Adipose tissue (tissue), 3 donors: ENCODE results near the gene TWNK. TPM values are rescaled to one million over a fixed set of nuclear protein-coding genes. Genes with fewer than 3 reads are reported as not detected.

Source experiments
- H3K27ac ChIP-seq: one replicate; pipeline ENCODE4 v1.5.1; 2013; ENCODE audit warnings: low read depth, low read length
- WGBS, 3 donors: extraction: QIAGEN DNeasy Blood & Tissue Kit; methylation state at CpG; one replicate each; pipeline ENCODE4 v1.1.7; 2013; 5-methylcytosine and 5-hydroxymethylcytosine counted together
- polyA plus RNA-seq, 3 donors: library from polyadenylated mRNA; stranded (reverse); fragments of 200-250 nt; gene quantifications; one replicate each; pipeline ENCODE4 v1.2.3, GENCODE V29; 2013
- donor health status: healthy with polysubstance abuse.
- donor health status: Bipolar disorder and iron deficiency.
- donor health status: healthy.

Gene TWNK
- 1 to 10 TPM; 3.7 to 9.0 (median 4.9) TPM for polyA plus RNA-seq

DNA sequence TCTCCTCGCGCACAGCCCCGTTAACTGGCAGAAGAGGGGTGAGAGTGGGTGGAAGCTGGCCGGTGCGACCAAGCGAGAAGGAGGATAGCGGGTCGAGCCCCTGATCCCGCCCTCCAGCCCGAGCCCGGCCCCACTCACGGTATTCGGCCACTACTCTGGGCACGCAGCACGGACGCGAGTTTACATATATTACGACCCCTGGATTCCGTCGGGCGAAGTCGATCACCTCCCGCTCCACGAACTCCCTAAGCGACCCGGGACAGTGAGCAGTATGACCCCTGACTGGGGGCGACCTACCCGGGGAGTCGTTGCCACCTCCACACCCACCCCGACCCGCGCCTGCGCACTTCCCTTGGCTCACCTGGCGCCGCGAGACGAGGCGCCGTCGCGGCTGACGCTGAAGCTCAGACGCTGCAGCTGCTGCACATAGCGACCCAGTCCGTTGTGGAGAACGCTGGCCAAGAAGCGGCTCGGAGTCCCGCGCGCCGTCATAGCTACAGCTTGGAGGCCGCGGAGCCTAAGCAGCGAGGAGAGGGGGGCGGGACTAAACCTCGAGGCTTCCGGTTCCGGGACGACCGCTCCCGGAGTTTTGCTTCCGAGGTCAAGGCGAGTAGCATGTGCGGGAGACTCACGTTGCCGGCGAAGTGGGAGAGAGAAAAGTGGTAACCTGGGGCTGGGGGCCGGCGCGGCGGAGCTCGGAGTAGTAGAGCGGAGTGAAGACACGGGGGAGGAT, at the start of gene TWNK, which contains the start of gene MRPL43:
TSS of gene TWNK (plus strand) at position 592 of the 733 bp plus-strand sequence. CDS start 668 bp downstream, outside the sequence.
TSS of gene MRPL43 (minus strand) at position 546 of the 733 bp plus-strand sequence. CDS start at position 492, 54 bp downstream.
- WGBS, 3 donors: 1% methylated on average over 75 of the region's 75 CpGs
- no peak within 1 kb of the TSS for H3K27ac ChIP-seq

DNA sequence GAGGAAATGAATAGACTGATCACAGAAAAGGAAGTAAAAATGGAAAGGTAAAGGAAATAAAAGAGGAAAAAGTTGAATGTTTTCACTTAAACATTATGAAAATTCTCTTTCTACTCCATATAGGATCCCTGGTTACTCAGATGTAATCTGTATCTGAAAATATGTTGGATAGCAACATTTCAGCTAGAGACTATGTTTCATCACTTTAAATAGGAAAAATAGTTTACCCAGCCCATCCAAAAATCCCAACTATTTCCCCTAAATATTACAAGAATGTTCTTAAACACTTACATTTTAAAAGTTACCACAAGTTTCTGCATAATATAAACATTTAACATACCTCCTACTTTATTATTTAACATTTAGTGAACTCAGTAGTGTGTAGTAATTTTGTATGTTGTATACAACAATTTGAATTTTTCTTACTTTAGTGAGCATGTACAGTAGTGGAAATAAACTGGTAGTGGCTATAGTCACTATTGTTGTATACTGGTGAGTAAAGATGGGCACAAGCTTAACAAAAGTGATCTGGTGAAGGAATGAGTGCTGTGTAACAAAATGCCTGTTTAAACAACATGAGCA, 47.5 kb upstream of the TWNK start:
- no peak overlapping the region for H3K27ac ChIP-seq

DNA sequence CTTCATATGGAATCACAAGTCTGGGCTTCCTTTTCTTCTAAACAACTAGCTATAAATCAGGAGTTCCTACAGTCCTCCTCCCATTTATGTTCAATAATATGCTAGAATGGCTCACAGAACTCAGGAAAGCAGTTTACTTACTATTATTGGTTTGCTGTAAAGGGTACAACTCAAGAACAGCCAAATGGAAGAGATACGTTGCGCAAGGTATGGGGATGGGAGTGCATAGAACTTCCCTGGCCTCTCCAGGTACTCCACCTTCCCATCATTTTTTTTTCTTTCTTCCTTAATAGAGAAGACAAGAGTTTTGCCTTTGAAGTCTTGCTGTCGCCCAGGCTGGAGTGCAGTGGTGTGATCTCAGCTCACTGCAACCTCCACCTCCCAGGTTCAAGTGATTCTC, 45.1 kb upstream of the TWNK start:
- H3K27ac ChIP-seq: no peak overlapping the region
- 96 to 100% (median 100%) methylated on average over 3 of the region's 3 CpGs for WGBS, 3 donors

DNA sequence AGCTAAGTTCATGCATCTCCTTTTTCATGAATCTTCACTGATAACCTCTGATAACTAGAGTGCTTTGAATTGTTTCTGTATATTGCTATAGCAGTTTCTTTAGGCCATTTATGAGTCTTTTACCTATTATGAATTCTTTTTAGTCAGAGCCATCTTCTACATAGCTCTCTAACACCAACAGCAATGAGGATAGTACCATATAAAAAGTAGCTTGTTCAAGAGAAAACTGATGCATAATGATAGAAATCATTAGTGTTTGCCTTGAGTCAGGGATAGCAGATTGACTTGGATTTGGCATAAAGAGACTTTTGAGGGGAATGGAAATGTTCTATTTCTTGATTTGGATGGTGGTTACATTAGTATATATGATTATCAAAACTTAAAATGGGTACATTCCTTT, 43.8 kb upstream of the TWNK start:
- no peak overlapping the region for H3K27ac ChIP-seq

DNA sequence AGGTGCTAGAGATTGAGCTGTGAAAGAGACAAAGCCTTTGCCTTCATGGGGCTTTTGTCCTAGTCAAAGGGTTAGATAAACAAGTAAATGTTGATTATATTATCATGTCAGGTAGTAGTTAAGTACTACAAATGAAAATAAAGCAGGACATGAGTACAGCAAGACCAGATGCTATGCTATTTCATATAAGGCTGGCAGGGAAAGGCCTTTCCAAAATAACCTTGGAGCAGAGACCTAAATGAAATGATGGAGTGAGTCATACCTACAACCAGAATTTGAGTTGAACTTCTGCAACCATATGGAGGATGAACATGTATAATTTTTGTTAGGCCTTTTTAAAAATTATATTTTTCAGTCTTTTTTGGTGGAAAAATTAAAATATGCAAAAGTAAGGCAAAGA, 41.6 kb upstream of the TWNK start:
- no peak overlapping the region for H3K27ac ChIP-seq

DNA sequence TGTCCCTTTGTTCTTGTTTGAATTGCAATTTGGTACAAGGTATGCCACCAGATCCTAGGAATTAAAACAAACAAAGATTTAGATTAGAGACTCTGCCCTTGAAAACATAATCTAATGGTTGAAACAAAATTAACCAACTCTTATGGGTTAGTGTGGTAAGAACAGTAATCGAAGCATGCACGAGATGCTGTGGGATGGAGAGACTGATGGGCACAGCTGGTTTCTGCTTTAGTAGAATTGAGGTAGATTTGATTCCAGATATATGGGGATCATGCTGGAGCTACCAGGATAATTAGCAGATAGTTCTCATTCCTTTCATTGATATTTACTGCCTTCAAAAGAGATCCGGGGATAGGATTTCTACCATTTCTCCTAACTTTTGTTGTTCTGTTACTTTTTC, 38.4 kb upstream of the TWNK start:
- 92 to 95% (median 93%) methylated on average over 3 of the region's 3 CpGs for WGBS, 3 donors
- no peak overlapping the region for H3K27ac ChIP-seq

DNA sequence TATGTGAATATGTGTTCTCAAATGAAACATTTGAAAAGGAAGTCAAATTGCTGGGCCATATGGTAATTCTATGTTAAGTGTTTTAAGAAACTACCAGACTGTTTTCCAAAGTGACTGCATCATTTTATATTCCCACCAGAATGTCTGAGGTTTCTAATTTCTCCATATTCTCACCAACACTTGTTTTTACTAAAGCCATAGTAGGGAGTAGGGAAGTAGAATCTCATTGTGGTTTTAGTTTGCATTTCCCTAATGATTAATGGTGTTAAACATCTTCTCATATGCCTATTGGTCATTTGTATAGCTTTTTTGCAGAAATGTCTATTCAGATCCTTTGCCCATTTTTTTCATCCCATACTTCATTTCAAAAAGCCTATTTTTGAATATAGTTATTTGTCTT, 27.1 kb upstream of the TWNK start:
- H3K27ac ChIP-seq: no peak overlapping the region

DNA sequence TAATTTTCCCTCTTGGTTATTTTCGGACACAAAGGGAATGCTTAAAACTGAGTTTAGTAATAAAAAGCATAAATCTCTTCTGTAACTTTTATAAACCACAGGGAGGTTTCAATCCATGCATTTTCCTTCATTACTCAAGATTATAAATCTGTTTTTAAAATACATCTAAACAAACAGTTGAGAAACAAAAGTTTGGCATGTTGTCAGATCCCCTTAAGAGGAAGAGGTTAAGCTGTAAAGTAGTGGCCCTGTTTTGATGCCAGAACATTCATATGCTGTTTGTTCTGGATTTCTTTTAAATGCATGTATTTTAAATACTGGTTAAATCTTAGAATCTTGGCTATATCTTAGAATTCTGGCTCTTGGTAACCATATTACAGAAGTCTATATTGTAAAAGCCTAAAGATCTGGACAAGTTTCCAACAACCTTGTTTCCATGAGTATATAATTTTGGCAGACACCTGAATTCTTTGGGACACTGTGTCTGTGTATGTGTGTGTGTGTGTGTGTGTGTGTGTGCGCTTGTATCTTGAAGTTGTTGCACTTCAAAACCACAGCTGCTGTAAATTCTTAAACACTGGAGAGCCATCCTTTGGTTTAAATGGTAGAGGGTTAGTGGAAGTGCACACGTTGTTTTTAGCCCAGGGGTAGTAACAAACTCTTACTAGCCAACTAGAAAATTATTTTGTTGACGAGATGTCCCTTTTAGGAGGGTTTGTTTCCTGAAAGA, 24.8 kb upstream of the TWNK start:
- WGBS, 3 donors: 81 to 91% (median 89%) methylated on average over 4 of the region's 4 CpGs
- H3K27ac ChIP-seq: no peak overlapping the region

DNA sequence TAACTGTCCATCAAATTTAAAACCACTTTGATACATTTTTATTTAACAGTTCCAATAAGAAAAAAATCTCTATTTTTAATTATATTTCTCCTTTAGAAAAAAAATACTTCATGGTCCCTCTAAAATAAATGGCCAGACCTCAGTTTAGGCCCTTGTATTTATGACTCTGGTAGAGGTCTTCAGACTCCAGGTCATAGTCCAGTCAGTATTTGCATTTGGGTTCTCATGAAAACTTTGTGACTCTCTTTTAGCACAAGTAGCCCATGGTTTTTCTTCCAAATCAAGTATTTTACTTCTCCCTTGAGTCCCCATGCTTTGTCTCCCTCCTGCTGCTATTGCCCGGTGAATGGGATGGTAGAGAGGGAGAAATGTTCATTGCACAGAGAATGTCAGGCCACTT, 23.5 kb upstream of the TWNK start:
- H3K27ac ChIP-seq: no peak overlapping the region
- WGBS, 3 donors: 97 to 100% (median 100%) methylated on average over 1 of the region's 1 CpG

DNA sequence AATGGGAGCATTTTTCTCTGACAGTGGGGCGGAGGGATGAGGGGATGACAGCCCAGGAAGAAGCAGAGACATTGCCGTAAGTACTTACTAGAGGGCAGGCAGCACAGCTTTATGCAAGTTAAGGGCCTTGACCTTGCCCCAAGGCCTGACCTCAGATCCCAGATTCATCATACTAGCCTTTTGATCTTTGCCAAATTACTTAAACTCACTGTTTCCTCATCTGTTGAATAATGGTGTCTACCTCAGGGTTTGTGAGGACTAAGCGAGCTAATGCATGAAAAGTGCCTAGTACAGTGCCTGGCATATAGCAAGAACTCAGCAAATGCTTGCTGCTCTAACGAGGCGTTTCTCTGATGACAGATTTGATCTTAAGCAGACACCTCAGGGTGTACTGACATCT, 21.5 kb upstream of the TWNK start:
- 68 to 69% (median 69%) methylated on average over 5 of the region's 5 CpGs for WGBS, 3 donors
- H3K27ac ChIP-seq: no peak overlapping the region

DNA sequence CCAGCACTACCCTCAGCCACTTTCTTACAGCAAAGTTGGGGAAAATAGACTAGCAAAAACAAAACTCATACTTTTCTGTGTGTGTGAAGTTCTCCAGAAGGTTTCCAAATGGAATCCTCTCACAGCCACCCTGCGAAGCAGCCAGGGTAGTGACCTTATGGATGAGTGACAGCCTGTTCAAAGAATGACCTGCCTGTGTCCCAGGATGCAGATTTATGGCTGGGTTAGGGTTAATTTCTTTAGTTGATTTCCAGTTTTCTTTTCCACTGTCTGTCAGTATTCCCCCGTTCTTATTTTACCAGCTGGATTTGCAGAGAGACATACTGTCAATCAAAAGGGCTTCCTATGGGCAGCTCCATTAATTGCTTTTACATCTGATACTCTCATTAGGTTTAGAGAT, 20.5 kb upstream of the TWNK start:
- H3K27ac ChIP-seq: no peak overlapping the region
- WGBS, 3 donors: 28 to 85% (median 83%) methylated on average over 2 of the region's 2 CpGs

DNA sequence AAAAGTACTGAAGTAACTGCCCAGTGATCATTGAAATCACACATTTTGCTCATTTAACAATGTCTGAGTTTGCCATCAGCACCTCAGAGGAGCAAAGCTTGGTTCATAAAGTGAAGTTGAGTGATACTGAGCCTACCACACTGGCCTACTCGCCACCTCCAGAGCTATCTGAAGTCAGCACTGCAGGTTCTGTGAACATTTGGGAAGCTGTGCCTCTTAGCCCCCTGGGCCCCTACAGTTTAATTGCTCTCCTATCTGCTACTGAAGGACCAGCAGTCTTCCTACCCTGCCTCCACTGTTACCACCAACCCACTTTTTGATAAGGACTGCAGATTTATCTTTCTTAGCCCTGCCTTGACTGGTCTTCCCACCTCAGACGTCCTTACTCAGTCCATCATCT, 20.0 kb upstream of the TWNK start:
- no peak overlapping the region for H3K27ac ChIP-seq
- 82 to 88% (median 86%) methylated on average over 2 of the region's 2 CpGs for WGBS, 3 donors

DNA sequence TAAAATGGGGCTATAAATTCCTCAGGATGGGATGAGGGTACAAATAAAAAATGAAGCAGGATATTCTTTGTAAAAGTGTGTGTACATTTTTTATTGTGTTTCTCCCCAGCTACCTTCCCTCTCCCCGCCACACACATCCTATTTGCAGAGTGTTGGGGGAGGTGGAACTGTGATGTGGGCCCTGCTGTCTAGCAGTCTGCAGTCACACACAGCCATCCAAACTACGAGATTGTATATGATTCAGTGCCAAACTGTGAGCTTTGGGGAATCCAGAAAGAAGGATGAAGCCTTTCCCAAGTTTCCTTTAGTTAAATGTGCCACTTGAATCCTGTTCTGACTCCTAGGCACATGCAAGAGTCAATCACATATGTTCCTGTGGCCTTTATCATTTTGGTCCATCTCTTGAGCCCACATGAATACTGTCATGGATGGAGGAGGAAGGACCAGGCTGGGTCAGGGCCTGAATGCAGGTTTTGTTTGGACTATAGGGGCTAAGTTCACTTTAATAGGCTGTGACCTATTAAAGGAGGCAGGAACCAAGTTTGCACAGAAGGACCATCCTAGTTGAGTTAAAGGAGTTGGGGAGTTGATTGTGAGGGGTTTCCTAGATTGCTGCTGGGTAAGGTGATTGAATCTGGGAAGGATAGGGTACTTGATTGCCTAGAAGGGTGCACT, 19.1 kb upstream of the TWNK start:
- 78 to 90% (median 88%) methylated on average over 2 of the region's 2 CpGs for WGBS, 3 donors
- no peak overlapping the region for H3K27ac ChIP-seq

DNA sequence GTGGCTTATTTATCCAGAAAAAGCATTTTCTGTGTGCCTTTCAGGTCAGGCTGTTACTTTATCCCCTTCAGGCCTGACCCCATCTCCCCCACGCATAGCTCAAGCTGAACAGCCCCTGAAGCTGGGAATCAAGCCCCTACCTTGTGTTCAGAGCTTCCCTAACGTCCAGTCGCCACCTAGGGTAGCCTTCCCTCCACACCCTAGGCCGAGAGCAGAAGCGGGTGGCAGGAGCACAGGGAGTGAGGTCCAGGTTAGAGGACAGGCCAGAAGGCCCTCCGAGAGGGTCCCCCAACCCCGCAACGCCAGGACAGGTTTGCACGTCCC, 18.5 kb upstream of the TWNK start:
- WGBS, 3 donors: 6 to 30% (median 22%) methylated on average over 9 of the region's 9 CpGs

DNA sequence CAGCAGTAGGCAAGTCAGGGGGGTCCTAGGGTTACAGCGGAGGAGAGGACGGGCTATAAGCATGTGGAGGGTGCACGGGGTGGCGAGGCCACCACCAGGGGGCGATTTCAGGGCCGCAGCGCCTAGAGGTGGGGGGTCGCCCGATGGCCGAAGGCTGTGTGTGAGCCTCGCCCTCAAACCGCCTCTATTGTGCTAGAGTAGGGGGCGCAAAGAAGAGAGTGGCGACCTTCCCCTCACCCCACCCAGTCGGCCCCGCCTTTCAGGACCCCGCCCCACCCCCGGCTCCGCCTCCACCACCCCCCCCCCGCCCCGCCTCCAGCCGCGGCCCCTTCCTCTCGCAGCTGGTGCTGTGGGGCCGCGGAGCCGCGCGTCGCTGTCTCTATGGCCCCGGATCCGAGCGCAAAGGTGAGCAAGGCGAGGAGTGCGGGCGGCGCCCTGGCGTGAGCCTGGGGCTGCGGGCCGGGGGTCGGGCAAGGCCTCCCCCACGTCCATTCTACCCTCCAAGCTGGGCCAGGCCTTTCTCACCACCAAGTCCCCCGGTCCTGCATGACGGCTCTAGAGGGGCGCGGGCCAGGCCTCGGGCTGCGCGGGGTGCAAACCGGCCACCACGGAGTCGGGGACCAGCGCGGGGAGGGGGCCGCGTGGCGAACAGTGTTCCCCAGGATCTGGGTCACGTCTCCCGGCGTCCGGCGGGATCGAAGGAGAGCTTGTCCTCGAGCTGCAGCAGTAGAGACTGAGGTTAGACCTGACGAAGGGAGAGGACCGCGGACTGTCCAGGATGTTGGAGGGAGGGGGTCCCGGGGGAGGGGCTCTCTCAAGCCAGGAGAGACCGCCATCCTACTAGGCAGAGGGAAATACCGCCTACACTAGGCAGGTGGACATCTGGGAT, 17.9 kb upstream of the TWNK start, which contains the start of gene SEMA4G:
TSS of gene SEMA4G (plus strand) at position 318 of the 889 bp plus-strand sequence. CDS start 3,409 bp downstream, outside the sequence.
- 1 to 3% (median 1%) methylated on average over 50 to 70 of the region's 70 CpGs for WGBS, 3 donors
- no peak within 1 kb of the TSS for H3K27ac ChIP-seq

More for the DNA sequence above, 18.5 kb upstream of the TWNK start:
- no peak overlapping the region for H3K27ac ChIP-seq

DNA sequence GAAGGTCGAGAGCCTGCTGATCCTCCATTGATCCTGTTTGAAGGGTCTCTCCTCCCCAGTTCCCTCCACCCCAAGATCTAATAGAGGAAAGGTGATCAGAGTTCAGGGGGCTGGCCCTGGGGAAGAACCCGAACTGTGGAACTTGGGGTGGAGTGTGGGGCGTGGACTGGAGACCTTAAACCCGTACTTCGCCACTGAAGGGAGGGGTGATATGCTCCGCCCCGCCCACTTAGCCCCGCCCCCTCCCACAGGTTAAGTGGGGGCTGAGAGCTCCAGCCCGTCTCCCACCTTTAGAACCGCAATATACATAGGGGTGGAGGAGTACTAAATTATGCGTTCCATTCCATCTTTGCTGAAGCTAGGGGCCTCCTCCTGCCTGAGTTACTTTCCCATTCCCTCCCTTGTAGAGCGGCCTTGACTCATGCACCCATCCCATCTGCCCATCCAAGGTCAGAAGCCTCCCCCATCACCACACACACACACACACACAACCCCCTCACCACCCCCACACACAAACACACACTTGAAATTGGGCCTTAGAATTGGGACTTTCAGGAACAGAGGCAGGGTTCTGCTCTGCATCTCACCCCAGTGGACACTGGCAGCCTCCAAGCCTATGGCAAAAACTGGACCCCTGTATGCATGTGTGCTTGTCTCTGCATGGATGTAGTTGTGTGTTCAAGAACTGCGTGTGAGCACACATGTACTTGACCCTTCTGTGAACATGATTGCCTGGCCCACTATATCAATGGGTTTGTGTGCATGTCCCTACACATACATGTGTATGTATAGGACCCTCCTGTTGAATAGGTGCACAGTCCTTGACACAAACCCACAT, 17.0 kb upstream of the TWNK start:
- 23 to 45% (median 43%) methylated on average over 13 of the region's 13 CpGs for WGBS, 3 donors
- no peak overlapping the region for H3K27ac ChIP-seq
